Common myeloid progenitor, CD34-positive (primary cell): ENCODE measurements around the gene MTPN.

Source experiments
- CTCF ChIA-PET: fragments of 350-600 bp; sonication (Branson Sonifier 250); formaldehyde crosslinking; loops from one replicate; lab custom pipeline; 2021; ENCODE audit warnings: antibody characterized with exemption; lab: Charles Lee
- POLR2A ChIA-PET: fragments of 350-600 bp; sonication (Branson Sonifier 250); formaldehyde crosslinking; loops from one replicate; lab custom pipeline; 2021; ENCODE audit warnings: antibody characterized with exemption; lab: Charles Lee
- DNase-seq, 3 donors: peaks; one replicate each; pipeline versions ENCODE4 v3.0.0 to v3.0.0-alpha.2; 2013
- H3K27ac ChIP-seq, 2 experiments: 1 replicate in 1 of 2; 2 replicates in 1 of 2; pipeline ENCODE4 v1.7.0; 2013; ENCODE audit warnings: inconsistent platforms in 2 of 2, low read length in 2 of 2, mild to moderate bottlenecking in 2 of 2, low read depth in 1 of 2, moderate library complexity in 1 of 2; ENCODE audit not compliant: severe bottlenecking in 2 of 2, insufficient read depth in 1 of 2, poor library complexity in 1 of 2
- H3K27me3 ChIP-seq, 5 experiments: replicated peaks in 2 of 5; 1 replicate in 3 of 5; 2 replicates in 2 of 5; pipeline versions ENCODE4 v1.6.1 to v1.7.0; 2013; ENCODE audit warnings: low read length in 4 of 5, mild to moderate bottlenecking in 2 of 5, moderate library complexity in 2 of 5, inconsistent platforms in 1 of 5; ENCODE audit not compliant: insufficient read depth in 5 of 5, control insufficient read depth in 4 of 5
- H3K36me3 ChIP-seq, 4 experiments: 1 replicate in 2 of 4; 2 replicates in 2 of 4; pipeline versions ENCODE4 v1.6.1 to v1.7.0; 2013; ENCODE audit warnings: low read length in 3 of 4, control low read depth in 1 of 4, mild to moderate bottlenecking in 1 of 4; ENCODE audit not compliant: control insufficient read depth in 4 of 4, insufficient read depth in 4 of 4
- H3K4me1 ChIP-seq, 4 experiments: 1 replicate in 3 of 4; 2 replicates in 1 of 4; pipeline versions ENCODE4 v1.6.1 to v1.7.1; 2013; ENCODE audit warnings: low read length in 3 of 4, mild to moderate bottlenecking in 3 of 4, control low read depth in 1 of 4, inconsistent platforms in 1 of 4, moderate library complexity in 1 of 4; ENCODE audit not compliant: control insufficient read depth in 4 of 4, insufficient read depth in 4 of 4; ENCODE audit errors: control extremely low read depth in 1 of 4
- H3K4me3 ChIP-seq, 7 experiments: 1 replicate in 4 of 7; 2 replicates in 3 of 7; pipeline versions ENCODE4 v1.5.1 to v1.7.0; 2013; ENCODE audit warnings: mild to moderate bottlenecking in 7 of 7, low read length in 6 of 7, moderate library complexity in 6 of 7, inconsistent platforms in 2 of 7, low read depth in 2 of 7, control low read depth in 1 of 7; ENCODE audit not compliant: insufficient read depth in 4 of 7, control insufficient read depth in 1 of 7; ENCODE audit errors: extremely low read depth in 1 of 7
- H3K9me3 ChIP-seq, 5 experiments: 1 replicate in 4 of 5; 2 replicates in 1 of 5; pipeline versions ENCODE4 v1.6.1 to v1.7.1; 2013; ENCODE audit warnings: low read length in 4 of 5, mild to moderate bottlenecking in 2 of 5, inconsistent platforms in 1 of 5, low read depth in 1 of 5, moderate library complexity in 1 of 5; ENCODE audit not compliant: control insufficient read depth in 4 of 5, insufficient read depth in 2 of 5; ENCODE audit errors: control extremely low read depth in 1 of 5
- WGBS: methylation state at CpG from one replicate; pipeline ENCODE4 v1.1.5; 2013; ENCODE audit not compliant: insufficient coverage; 5-methylcytosine and 5-hydroxymethylcytosine counted together

The MTPN gene

DNA sequence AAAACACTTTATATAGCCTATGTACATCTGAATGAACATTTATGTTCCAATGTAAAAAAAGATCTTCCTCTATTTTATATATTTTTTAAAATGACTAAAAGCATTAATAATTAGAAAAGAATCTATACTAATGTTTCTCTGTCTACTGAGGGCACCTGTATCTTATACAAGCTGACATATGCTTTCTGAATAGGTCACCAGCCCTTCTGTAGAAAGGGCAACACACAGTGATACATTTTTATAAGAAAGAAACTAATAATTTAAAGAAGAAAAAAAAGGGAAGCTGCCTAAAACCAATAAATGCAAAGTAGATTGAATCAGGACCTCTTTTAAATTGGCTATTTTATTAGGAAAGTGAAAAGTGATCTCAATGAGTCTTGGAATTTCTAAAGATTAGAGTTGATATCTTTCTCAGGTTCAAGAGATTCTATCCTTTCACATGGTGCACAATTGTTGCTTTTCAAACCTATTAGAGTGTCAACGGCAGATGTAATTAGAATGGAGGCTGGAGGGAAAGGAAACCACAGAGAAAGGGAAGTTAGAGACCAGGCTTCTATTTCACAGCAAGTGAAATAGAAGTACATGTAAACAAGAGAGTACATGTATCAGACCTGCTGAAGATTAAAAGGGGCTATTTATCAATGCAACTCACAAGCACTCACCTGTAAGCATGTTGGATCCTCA is 6.3 kb downstream of the MTPN start:
- peak overlapping the region in 6 of 7 experiments; percentile 19 to 67 (median 35) for H3K4me3 ChIP-seq
- peak; percentile 74 to 93 (median 88) for DNase-seq
- H3K27me3 ChIP-seq = no peaks in the 10 kb centered on the region
- peaks cover 51 to 74% (median 58%) of the 10 kb centered on the region in 4 experiments for H3K4me1 ChIP-seq
- POLR2A ChIA-PET = no interaction called here
- CTCF ChIA-PET = interaction anchor here (0.7 to 1.2 kb wide), 2 partner anchors 13 to 24 kb away, joined by 3 read pairs; no protein-coding TSS in a partner anchor
- peak overlapping the region; percentile 35 to 77 for H3K27ac ChIP-seq
- H3K36me3 ChIP-seq = peaks cover 0 to 36% (median 3%) of the 10 kb centered on the region in 4 experiments
- H3K9me3 ChIP-seq = no peaks in the 10 kb centered on the region
- WGBS = no CpG with 5 or more reads among the region's 1 CpG

DNA sequence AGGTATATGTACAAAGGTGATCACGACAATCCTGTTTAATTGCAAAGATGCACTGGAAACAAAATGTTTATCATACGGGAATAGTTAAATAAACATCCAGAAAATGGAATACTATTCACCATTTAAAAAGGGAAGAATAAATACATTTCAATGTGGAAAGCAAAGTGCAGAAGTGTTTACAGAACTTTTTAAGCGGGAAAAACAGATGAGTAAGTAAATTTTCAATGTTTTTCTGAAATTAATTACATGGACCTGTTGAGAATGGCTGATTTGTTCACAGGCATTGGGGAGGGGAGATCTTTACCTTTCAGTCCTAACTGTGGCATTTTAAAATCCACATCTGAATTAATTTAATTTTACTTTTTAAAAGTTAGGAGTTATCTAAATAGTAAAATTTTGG is 7.1 kb downstream of the MTPN start:
- H3K27me3 ChIP-seq = no peaks in the 10 kb centered on the region
- ChIA-PET CTCF (interaction anchor here (0.7 kb wide), 1 partner anchor 23 kb away, joined by 3 read pairs; no protein-coding TSS in a partner anchor), POLR2A (no interaction called here)
- DNase-seq = no peak
- no peaks in the 10 kb centered on the region for H3K9me3 ChIP-seq
- H3K4me3 ChIP-seq = no peak overlapping the region
- peaks cover 0 to 36% (median 3%) of the 10 kb centered on the region in 4 experiments for H3K36me3 ChIP-seq
- H3K27ac ChIP-seq = no peak overlapping the region
- H3K4me1 ChIP-seq = peaks cover 43 to 72% (median 51%) of the 10 kb centered on the region in 4 experiments
- 100% methylated on average over 1 of the region's 3 CpGs for WGBS

DNA sequence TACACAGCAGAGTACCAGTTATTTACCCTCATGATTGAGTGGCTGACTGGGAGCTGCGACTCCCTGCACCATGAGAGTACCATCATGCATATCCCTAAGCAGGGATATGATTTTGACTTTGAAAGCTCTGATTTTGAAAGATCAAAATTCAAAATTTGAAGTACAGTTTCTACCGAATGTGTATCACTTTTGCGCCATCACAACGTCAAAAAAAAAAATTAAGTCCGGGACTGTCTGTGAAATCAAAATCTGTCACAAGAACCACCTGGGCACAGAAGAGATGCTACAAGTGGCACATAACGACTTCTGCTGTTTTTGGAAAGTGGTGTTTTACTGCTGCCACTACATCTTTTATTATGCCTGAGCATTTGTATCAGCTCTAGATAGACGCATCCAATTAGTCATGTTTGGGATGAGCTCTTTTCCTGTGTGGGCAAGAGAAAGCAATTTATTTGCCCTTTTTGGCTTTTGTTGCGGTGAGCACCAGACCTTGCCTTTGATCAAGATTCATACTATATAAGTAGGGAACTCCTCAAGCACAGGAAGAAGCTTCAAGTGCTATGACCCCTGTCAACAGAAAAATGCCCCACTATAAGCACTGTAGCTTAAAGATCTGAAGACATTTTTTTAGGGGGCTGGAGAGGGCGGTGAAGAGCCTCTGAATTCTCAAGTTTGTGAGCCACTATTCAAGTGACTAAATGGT is 10.7 kb downstream of the MTPN start:
- Histone ChIP-seq H3K9me3 (no peaks in the 10 kb centered on the region), H3K4me1 (peaks cover 16 to 47% (median 26%) of the 10 kb centered on the region in 4 experiments), H3K4me3 (no peak overlapping the region), H3K36me3 (peaks cover 0 to 24% (median 3%) of the 10 kb centered on the region in 4 experiments), H3K27ac (peak overlapping the region in 1 of 2 experiments; percentile 20), H3K27me3 (no peaks in the 10 kb centered on the region)
- ChIA-PET CTCF (interaction anchor here (0.7 to 1.8 kb wide), 5 partner anchors 16 to 390 kb away, joined by 3 to 6 read pairs (median 4); no protein-coding TSS in a partner anchor), POLR2A (interaction anchor here (0.6 to 1.2 kb wide), 3 partner anchors 8 to 76 kb away, joined by 3 read pairs; partner anchors contain the start of gene MTPN)
- WGBS = 96% methylated on average over 6 of the region's 9 CpGs
- peak in 1 of 3 donors; percentile 42 for DNase-seq

DNA sequence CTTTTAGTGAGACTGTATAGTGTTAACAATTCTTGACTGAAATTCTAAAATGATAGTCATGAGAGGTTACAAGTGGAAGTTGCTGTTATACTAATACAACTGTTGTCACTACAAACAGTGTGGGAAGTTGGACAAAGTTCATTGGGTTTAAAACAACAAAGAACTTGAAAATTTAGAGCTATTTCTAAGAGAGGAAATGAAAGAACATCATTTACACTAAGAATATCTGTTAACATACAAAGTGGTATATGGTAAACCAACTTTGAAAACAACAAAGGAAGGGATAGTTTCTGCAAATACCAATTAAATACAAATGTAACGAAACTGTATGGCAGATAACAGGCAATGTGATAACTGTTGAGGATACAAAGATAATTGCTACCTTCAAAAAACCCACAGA is 11.6 kb downstream of the MTPN start:
- Histone ChIP-seq H3K27me3 (no peaks in the 10 kb centered on the region), H3K27ac (no peak overlapping the region), H3K9me3 (no peaks in the 10 kb centered on the region), H3K36me3 (peaks cover 0 to 24% (median 3%) of the 10 kb centered on the region in 4 experiments), H3K4me3 (no peak overlapping the region), H3K4me1 (peaks cover 12 to 47% (median 20%) of the 10 kb centered on the region in 4 experiments)
- ChIA-PET CTCF (interaction anchor here (0.7 to 1.8 kb wide), 3 partner anchors 15 to 28 kb away, joined by 3 to 6 read pairs (median 5); no protein-coding TSS in a partner anchor), POLR2A (interaction anchor here (0.5 to 1.2 kb wide), 4 partner anchors 9 to 75 kb away, joined by 3 read pairs; partner anchors contain the start of gene MTPN)
- WGBS = no CpG with 5 or more reads among the region's 1 CpG
- DNase-seq = no peak

DNA sequence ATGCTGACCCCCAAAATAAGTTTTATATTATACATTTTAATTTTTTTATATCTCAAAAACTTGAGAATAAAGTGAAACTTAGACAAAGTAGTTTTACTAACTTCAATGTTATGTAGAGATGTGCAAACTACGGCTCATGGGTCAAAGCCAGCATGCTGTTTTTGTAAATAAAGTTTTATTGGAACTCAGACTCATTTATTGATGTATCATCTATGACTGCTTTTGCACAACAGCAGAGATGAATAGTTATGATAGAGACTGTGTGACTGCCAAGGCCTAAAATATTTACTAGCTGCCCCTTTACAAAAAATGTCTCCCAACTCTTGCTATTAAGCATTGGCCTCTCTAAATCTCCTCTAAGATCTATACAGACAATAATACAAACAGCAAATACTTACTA is 12.4 kb downstream of the MTPN start:
- H3K27me3 ChIP-seq = no peaks in the 10 kb centered on the region
- ChIA-PET CTCF (interaction anchor here (1.4 kb wide), 1 partner anchor 19 kb away, joined by 4 read pairs; no protein-coding TSS in a partner anchor), POLR2A (no interaction called here)
- peaks cover 10 to 43% (median 18%) of the 10 kb centered on the region in 4 experiments for H3K4me1 ChIP-seq
- peak overlapping the region in 1 of 2 experiments; percentile 54 for H3K27ac ChIP-seq
- peak overlapping the region in 1 of 7 experiments; percentile 64 for H3K4me3 ChIP-seq
- no peak for DNase-seq
- WGBS = 100% methylated on average over 1 of the region's 1 CpG
- H3K9me3 ChIP-seq = no peaks in the 10 kb centered on the region
- peaks cover 0 to 26% (median 5%) of the 10 kb centered on the region in 4 experiments for H3K36me3 ChIP-seq

DNA sequence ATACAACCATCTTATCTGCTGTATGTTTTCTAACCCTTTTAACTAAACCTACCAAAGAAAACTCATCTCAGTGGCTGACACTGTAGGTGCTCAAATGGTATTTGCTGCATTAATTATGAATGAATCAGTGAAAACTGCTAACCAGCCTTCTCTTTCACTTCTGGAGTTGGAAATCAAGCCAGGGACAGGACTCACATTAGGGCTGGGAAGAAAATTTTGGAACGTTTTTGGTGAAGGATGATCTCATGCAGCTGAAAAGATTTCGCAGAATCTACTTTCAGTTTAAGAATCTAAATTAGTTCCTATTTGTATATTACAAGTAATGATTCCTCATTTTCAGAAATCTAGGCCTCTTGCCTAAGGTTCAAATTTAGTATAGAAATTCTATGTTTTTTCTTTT is 12.9 kb downstream of the MTPN start:
- H3K27me3 ChIP-seq = no peaks in the 10 kb centered on the region

More for the DNA sequence above, 12.9 kb downstream of the MTPN start:
- Histone ChIP-seq H3K4me3 (peak overlapping the region in 4 of 7 experiments; percentile 5 to 64 (median 38)), H3K36me3 (peaks cover 0 to 28% (median 4%) of the 10 kb centered on the region in 4 experiments), H3K9me3 (no peaks in the 10 kb centered on the region), H3K27ac (peak overlapping the region in 1 of 2 experiments; percentile 54), H3K4me1 (peaks cover 10 to 43% (median 18%) of the 10 kb centered on the region in 4 experiments)
- no peak for DNase-seq
- CTCF ChIA-PET = interaction anchor here (1.0 to 1.4 kb wide), 3 partner anchors 13 to 19 kb away, joined by 3 to 4 read pairs (median 4); no protein-coding TSS in a partner anchor
- POLR2A ChIA-PET = interaction anchor here (1.0 kb wide), 1 partner anchor 1776 kb away, joined by 3 read pairs; no protein-coding TSS in a partner anchor
- WGBS = no CpG with 5 or more reads among the region's 2 CpGs
